Thyroid gland (tissue), 4 donors: ENCODE measurements around the gene ACVR1B.

Experiments used
- POLR2A ChIP-seq, 2 donors: fragments of 450-650 bp; IDR thresholded peaks; one replicate each; pipeline ENCODE4 v1.6.1; 2017; ENCODE audit warnings: antibody characterized with exemption in 2 of 2, mild to moderate bottlenecking in 2 of 2, moderate library complexity in 1 of 2
- TF ChIP-seq, protein P1 (sequence below), 6 experiments: fragments of 200-600 bp in 3 of 6; fragments of 450-650 bp in 3 of 6; sonication (generic) in 3 of 6; IDR thresholded peaks; one replicate each; pipeline ENCODE4 v1.5.1; 2016 to 2019; ENCODE audit warnings: antibody characterized with exemption in 6 of 6, mild to moderate bottlenecking in 2 of 6, inconsistent platforms in 1 of 6, moderate library complexity in 1 of 6

- TF ChIP-seq, protein P1, sequence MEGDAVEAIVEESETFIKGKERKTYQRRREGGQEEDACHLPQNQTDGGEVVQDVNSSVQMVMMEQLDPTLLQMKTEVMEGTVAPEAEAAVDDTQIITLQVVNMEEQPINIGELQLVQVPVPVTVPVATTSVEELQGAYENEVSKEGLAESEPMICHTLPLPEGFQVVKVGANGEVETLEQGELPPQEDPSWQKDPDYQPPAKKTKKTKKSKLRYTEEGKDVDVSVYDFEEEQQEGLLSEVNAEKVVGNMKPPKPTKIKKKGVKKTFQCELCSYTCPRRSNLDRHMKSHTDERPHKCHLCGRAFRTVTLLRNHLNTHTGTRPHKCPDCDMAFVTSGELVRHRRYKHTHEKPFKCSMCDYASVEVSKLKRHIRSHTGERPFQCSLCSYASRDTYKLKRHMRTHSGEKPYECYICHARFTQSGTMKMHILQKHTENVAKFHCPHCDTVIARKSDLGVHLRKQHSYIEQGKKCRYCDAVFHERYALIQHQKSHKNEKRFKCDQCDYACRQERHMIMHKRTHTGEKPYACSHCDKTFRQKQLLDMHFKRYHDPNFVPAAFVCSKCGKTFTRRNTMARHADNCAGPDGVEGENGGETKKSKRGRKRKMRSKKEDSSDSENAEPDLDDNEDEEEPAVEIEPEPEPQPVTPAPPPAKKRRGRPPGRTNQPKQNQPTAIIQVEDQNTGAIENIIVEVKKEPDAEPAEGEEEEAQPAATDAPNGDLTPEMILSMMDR (IDR thresholded peaks at IDR 0.05): no peak
- TF ChIP-seq POLR2A (IDR thresholded peaks at IDR 0.05): no peak
Observed at GRCh38 chr12:51922146-51922545, 29.4 kb upstream of the ACVR1B start.
